ENCODE results near the gene SDE2.

The SDE2 gene

GRCh38 chr1:226035915-226036314 lies 36.8 kb upstream of the SDE2 start:
- Histone ChIP-seq H3K4me1 (ENCODE audit: insufficient read depth, insufficient read length) (no peaks in the 10 kb centered on the region), H3K36me3 (ENCODE audit: insufficient read depth, insufficient read length, low read length) (no peaks in the 10 kb centered on the region), H3K9ac (ENCODE audit: insufficient read length, low read depth) (no peak overlapping the region), H3K9me3 (ENCODE audit: insufficient read depth, low read length) (no peaks in the 10 kb centered on the region), H3K4me3 (ENCODE audit: insufficient read length, low read depth) (no peak overlapping the region), H3K27me3 (ENCODE audit: insufficient read depth, insufficient read length) (no peaks in the 10 kb centered on the region)
- no peak for DNase-seq (ENCODE audit: low read depth, low spot score)
- TF ChIP-seq YY1 (IDR thresholded peaks at IDR 0.05; ENCODE audit: insufficient read depth, insufficient read length) (no peak), SUZ12 (IDR thresholded peaks at IDR 0.05; ENCODE audit: extremely low read depth, insufficient read depth, insufficient read length) (no peak), ZNF274 (IDR thresholded peaks at IDR 0.05; ENCODE audit: low read depth, low read length) (no peak)

GRCh38 chr1:226034482-226034881 lies 35.3 kb upstream of the SDE2 start:
- DNase-seq (ENCODE audit: low read depth, low spot score): no peak
- Histone ChIP-seq H3K9ac (ENCODE audit: insufficient read length, low read depth) (no peak overlapping the region), H3K4me3 (ENCODE audit: insufficient read length, low read depth) (no peak overlapping the region)

GRCh38 chr1:226033991-226034390 lies 34.8 kb upstream of the SDE2 start:
- Histone ChIP-seq H3K27me3 (ENCODE audit: insufficient read depth, insufficient read length) (no peaks in the 10 kb centered on the region), H3K4me3 (ENCODE audit: insufficient read length, low read depth) (no peak overlapping the region), H3K4me1 (ENCODE audit: insufficient read depth, insufficient read length) (no peaks in the 10 kb centered on the region), H3K36me3 (ENCODE audit: insufficient read depth, insufficient read length, low read length) (no peaks in the 10 kb centered on the region), H3K9ac (ENCODE audit: insufficient read length, low read depth) (no peak overlapping the region), H3K9me3 (ENCODE audit: insufficient read depth, low read length) (no peaks in the 10 kb centered on the region)
- TF ChIP-seq SUZ12 (IDR thresholded peaks at IDR 0.05; ENCODE audit: extremely low read depth, insufficient read depth, insufficient read length): no peak
- no peak for DNase-seq (ENCODE audit: low read depth, low spot score)

More at GRCh38 chr1:226034482-226034881, 35.3 kb upstream of the SDE2 start:
- H3K36me3 ChIP-seq (ENCODE audit: insufficient read depth, insufficient read length, low read length): no peaks in the 10 kb centered on the region
- TF ChIP-seq SUZ12 (IDR thresholded peaks at IDR 0.05; ENCODE audit: extremely low read depth, insufficient read depth, insufficient read length) (no peak), YY1 (IDR thresholded peaks at IDR 0.05; ENCODE audit: insufficient read depth, insufficient read length) (no peak), ZNF274 (IDR thresholded peaks at IDR 0.05; ENCODE audit: low read depth, low read length) (no peak)
- no peaks in the 10 kb centered on the region for H3K9me3 ChIP-seq (ENCODE audit: insufficient read depth, low read length)
- H3K4me1 ChIP-seq (ENCODE audit: insufficient read depth, insufficient read length): no peaks in the 10 kb centered on the region
- no peaks in the 10 kb centered on the region for H3K27me3 ChIP-seq (ENCODE audit: insufficient read depth, insufficient read length)

GRCh38 chr1:226033582-226033981 lies 34.4 kb upstream of the SDE2 start:
- DNase-seq (ENCODE audit: low read depth, low spot score): no peak
- Histone ChIP-seq H3K36me3 (ENCODE audit: insufficient read depth, insufficient read length, low read length) (no peaks in the 10 kb centered on the region), H3K4me1 (ENCODE audit: insufficient read depth, insufficient read length) (no peaks in the 10 kb centered on the region), H3K4me3 (ENCODE audit: insufficient read length, low read depth) (no peak overlapping the region), H3K9me3 (ENCODE audit: insufficient read depth, low read length) (no peaks in the 10 kb centered on the region), H3K9ac (ENCODE audit: insufficient read length, low read depth) (no peak overlapping the region), H3K27me3 (ENCODE audit: insufficient read depth, insufficient read length) (no peaks in the 10 kb centered on the region)
- TF ChIP-seq YY1 (IDR thresholded peaks at IDR 0.05; ENCODE audit: insufficient read depth, insufficient read length): no peak
- no peak for TF ChIP-seq SUZ12 (IDR thresholded peaks at IDR 0.05; ENCODE audit: extremely low read depth, insufficient read depth, insufficient read length)
- TF ChIP-seq ZNF274 (IDR thresholded peaks at IDR 0.05; ENCODE audit: low read depth, low read length): no peak

- no peaks in the 10 kb centered on the region for H3K9me3 ChIP-seq (ENCODE audit: insufficient read depth, low read length)
- H3K4me1 ChIP-seq (ENCODE audit: insufficient read depth, insufficient read length): no peaks in the 10 kb centered on the region
- DNase-seq (ENCODE audit: low read depth, low spot score): no peak
- no peaks in the 10 kb centered on the region for H3K36me3 ChIP-seq (ENCODE audit: insufficient read depth, insufficient read length, low read length)
- H3K9ac ChIP-seq (ENCODE audit: insufficient read length, low read depth): no peak overlapping the region
- TF ChIP-seq ZNF274 (IDR thresholded peaks at IDR 0.05; ENCODE audit: low read depth, low read length): no peak
- no peak for TF ChIP-seq SUZ12 (IDR thresholded peaks at IDR 0.05; ENCODE audit: extremely low read depth, insufficient read depth, insufficient read length)
- TF ChIP-seq YY1 (IDR thresholded peaks at IDR 0.05; ENCODE audit: insufficient read depth, insufficient read length): no peak
- no peaks in the 10 kb centered on the region for H3K27me3 ChIP-seq (ENCODE audit: insufficient read depth, insufficient read length)
- no peak overlapping the region for H3K4me3 ChIP-seq (ENCODE audit: insufficient read length, low read depth)
These were observed 30.6 kb upstream of the SDE2 start for GRCh38 chr1:226029568-226030225.

GRCh38 chr1:226029093-226029496 lies 30.0 kb upstream of the SDE2 start:
- no peak for DNase-seq (ENCODE audit: low read depth, low spot score)
- TF ChIP-seq SUZ12 (IDR thresholded peaks at IDR 0.05; ENCODE audit: extremely low read depth, insufficient read depth, insufficient read length) (no peak), ZNF274 (IDR thresholded peaks at IDR 0.05; ENCODE audit: low read depth, low read length) (no peak), YY1 (IDR thresholded peaks at IDR 0.05; ENCODE audit: insufficient read depth, insufficient read length) (no peak)
- Histone ChIP-seq H3K9ac (ENCODE audit: insufficient read length, low read depth) (no peak overlapping the region), H3K4me3 (ENCODE audit: insufficient read length, low read depth) (no peak overlapping the region), H3K4me1 (ENCODE audit: insufficient read depth, insufficient read length) (no peaks in the 10 kb centered on the region), H3K9me3 (ENCODE audit: insufficient read depth, low read length) (no peaks in the 10 kb centered on the region), H3K27me3 (ENCODE audit: insufficient read depth, insufficient read length) (no peaks in the 10 kb centered on the region), H3K36me3 (ENCODE audit: insufficient read depth, insufficient read length, low read length) (no peaks in the 10 kb centered on the region)

GRCh38 chr1:226027538-226028217 lies 28.5 kb upstream of the SDE2 start:
- DNase-seq (ENCODE audit: low read depth, low spot score): no peak
- Histone ChIP-seq H3K9me3 (ENCODE audit: insufficient read depth, low read length) (no peaks in the 10 kb centered on the region), H3K4me1 (ENCODE audit: insufficient read depth, insufficient read length) (no peaks in the 10 kb centered on the region), H3K9ac (ENCODE audit: insufficient read length, low read depth) (no peak overlapping the region), H3K27me3 (ENCODE audit: insufficient read depth, insufficient read length) (no peaks in the 10 kb centered on the region), H3K36me3 (ENCODE audit: insufficient read depth, insufficient read length, low read length) (no peaks in the 10 kb centered on the region), H3K4me3 (ENCODE audit: insufficient read length, low read depth) (no peak overlapping the region)
- TF ChIP-seq SUZ12 (IDR thresholded peaks at IDR 0.05; ENCODE audit: extremely low read depth, insufficient read depth, insufficient read length): no peak
- TF ChIP-seq YY1 (IDR thresholded peaks at IDR 0.05; ENCODE audit: insufficient read depth, insufficient read length): no peak
- no peak for TF ChIP-seq ZNF274 (IDR thresholded peaks at IDR 0.05; ENCODE audit: low read depth, low read length)

Data from NT2/D1 (cell line).